PC-3 (cell line): ENCODE results near the gene SLC18A2. TPM values are rescaled to one million over a fixed set of nuclear protein-coding genes. Genes with fewer than 3 reads are reported as not detected.

Experiments used
- ATAC-seq: fragments of 200-7000 bp; cut with Tn5 transposase; 2 replicates; pipeline ENCODE4 v1.9.1; 2020; ENCODE audit warnings: mild to moderate bottlenecking, moderate library complexity
- BruUV-seq: library from RNA; stranded (reverse); fragments of 400-500 nt; replicated peaks from 2 replicates; lab custom pipeline; 2021; lab: Mats Ljungman, UMichigan
- CTCF ChIA-PET: fragments of 300-600 bp; sonication (Branson Sonifier 250); formaldehyde crosslinking; loops from one replicate; lab custom pipeline; 2022; ENCODE audit warnings: antibody characterized with exemption; lab: Charles Lee
- POLR2A ChIA-PET: fragments of 300-600 bp; sonication (Branson Sonifier 250); formaldehyde crosslinking; loops from one replicate; lab custom pipeline; 2022; ENCODE audit warnings: antibody characterized with exemption; ENCODE audit not compliant: unreplicated experiment; lab: Charles Lee
- DNase-seq: peaks from one replicate; pipeline ENCODE4 v3.0.0-alpha.2; 2015
- H2AFZ ChIP-seq: fragments of 300-600 bp; sonication (generic); 2 replicates; pipeline ENCODE4 v1.6.0; 2016; ENCODE audit warnings: antibody characterized with exemption, low read length
- H3F3A ChIP-seq: fragments of 300-600 bp; sonication (generic); one replicate; pipeline ENCODE4 v1.6.0; 2017; ENCODE audit warnings: antibody characterized with exemption, low read length, control low read depth, mild to moderate bottlenecking; ENCODE audit not compliant: unreplicated experiment
- H3K27ac ChIP-seq: fragments of 300-600 bp; sonication (generic); 2 replicates; pipeline ENCODE4 v1.5.1; 2016; ENCODE audit warnings: mild to moderate bottlenecking, low read length
- H3K27me3 ChIP-seq: fragments of 300-600 bp; sonication (generic); 2 replicates; pipeline ENCODE4 v1.6.1; 2016; ENCODE audit warnings: low read length, mixed read lengths
- H3K36me3 ChIP-seq: fragments of 300-600 bp; sonication (generic); 2 replicates; pipeline ENCODE4 v1.6.1; 2016; ENCODE audit warnings: low read depth, mixed run types, low read length, mixed read lengths
- H3K4me1 ChIP-seq: fragments of 300-600 bp; sonication (generic); 2 replicates; pipeline ENCODE4 v1.5.1; 2016; ENCODE audit warnings: low read length; ENCODE audit not compliant: insufficient read depth
- H3K4me2 ChIP-seq: fragments of 300-600 bp; sonication (generic); 2 replicates; pipeline ENCODE4 v1.6.0; 2016; ENCODE audit warnings: low read length
- H3K4me3 ChIP-seq: fragments of 300-600 bp; sonication (generic); 2 replicates; pipeline ENCODE4 v1.5.1; 2016; ENCODE audit warnings: mild to moderate bottlenecking, low read length, mixed read lengths
- H3K79me2 ChIP-seq: fragments of 300-600 bp; sonication (generic); 2 replicates; pipeline ENCODE4 v1.6.1; 2017; ENCODE audit warnings: low read length, mixed read lengths
- H3K9ac ChIP-seq: fragments of 300-600 bp; sonication (generic); 2 replicates; pipeline ENCODE4 v1.6.0; 2016; ENCODE audit warnings: mild to moderate bottlenecking, low read length
- H3K9me2 ChIP-seq: fragments of 300-600 bp; sonication (generic); replicated peaks from 2 replicates; pipeline ENCODE4 v1.6.1; 2016; ENCODE audit warnings: mixed run types, low read length, mixed read lengths
- H3K9me3 ChIP-seq: fragments of 300-600 bp; sonication (generic); 2 replicates; pipeline ENCODE4 v1.6.1; 2016; ENCODE audit warnings: low read length, mixed read lengths
- H4K20me1 ChIP-seq: fragments of 300-600 bp; sonication (generic); 2 replicates; pipeline ENCODE4 v1.6.1; 2016; ENCODE audit warnings: low read length, mixed read lengths
- CTCF ChIP-seq: fragments of 300-600 bp; sonication (generic); conservative IDR thresholded peaks from 2 replicates; pipeline ENCODE4 v1.5.1; 2017; ENCODE audit warnings: antibody characterized with exemption, low read depth, mild to moderate bottlenecking, low read length
- EZH2 ChIP-seq: fragments of 300-600 bp; sonication (generic); IDR thresholded peaks from one replicate; pipeline ENCODE4 v1.6.1; 2017; ENCODE audit warnings: antibody characterized with exemption, mild to moderate bottlenecking, low read length; ENCODE audit not compliant: unreplicated experiment
- EZH2phosphoT487 ChIP-seq: fragments of 300-600 bp; sonication (generic); IDR thresholded peaks from 2 replicates; pipeline ENCODE4 v1.6.1; 2018; ENCODE audit warnings: mild to moderate bottlenecking, antibody characterized with exemption, low read length, borderline replicate concordance
- intact Hi-C: fragments of 100-400 bp; cut with micrococcal nuclease; formaldehyde crosslinking; loops from 2 replicates; pipeline ENCODE4 v1.9.0; 2023
- total RNA-seq: library from RNA; depleted of rRNA; stranded (reverse); fragments of >200 nt; gene quantifications from 2 replicates; pipeline ENCODE4 v1.2.3, GENCODE V29; 2014

SLC18A2 gene
- total RNA-seq, 1 experiment from 2014 or later = not detected

- BruUV-seq = no TSS peak
- H3K9me2 ChIP-seq = no peaks in the 10 kb centered on the region
- H3K27ac ChIP-seq = no peak overlapping the region
- ChIA-PET CTCF (no interaction called here), POLR2A (no interaction called here)
- no peak overlapping the region for H3K4me3 ChIP-seq
- no peak for ATAC-seq
- H3F3A ChIP-seq = no peaks in the 10 kb centered on the region
- no peak overlapping the region for H3K9ac ChIP-seq
- H3K4me1 ChIP-seq = no peaks in the 10 kb centered on the region
- DNase-seq = no peak
- H4K20me1 ChIP-seq = no peaks in the 10 kb centered on the region
- H3K79me2 ChIP-seq = 0 out of 2 replicates have a peak, but pooled peaks cover 3% of the 10 kb centered on the region
- H3K36me3 ChIP-seq = no peaks in the 10 kb centered on the region
- no peak overlapping the region for H3K4me2 ChIP-seq
- TF ChIP-seq CTCF (no peak), EZH2 (no peak), EZH2phosphoT487 (no peak)
- intact Hi-C loops = no loop called here
- no peaks in the 10 kb centered on the region for H3K27me3 ChIP-seq
- H2AFZ ChIP-seq = no peak overlapping the region
- no peaks in the 10 kb centered on the region for H3K9me3 ChIP-seq
These were observed 53.2 kb downstream of the SLC18A2 start for GRCh38 chr10:117294039-117294645.

- Histone ChIP-seq H3F3A (no peaks in the 10 kb centered on the region), H3K9me2 (no peaks in the 10 kb centered on the region), H3K27ac (no peak overlapping the region), H3K9ac (no peak overlapping the region), H3K4me1 (no peaks in the 10 kb centered on the region), H3K36me3 (no peaks in the 10 kb centered on the region), H2AFZ (no peak overlapping the region), H4K20me1 (no peaks in the 10 kb centered on the region), H3K4me2 (no peak overlapping the region), H3K79me2 (0 out of 2 replicates have a peak, but pooled peaks cover 3% of the 10 kb centered on the region), H3K4me3 (no peak overlapping the region), H3K27me3 (no peaks in the 10 kb centered on the region), H3K9me3 (no peaks in the 10 kb centered on the region)
- TF ChIP-seq CTCF = no peak
- no peak for TF ChIP-seq EZH2phosphoT487
- TF ChIP-seq EZH2 = no peak
- BruUV-seq = no TSS peak
- ChIA-PET CTCF (no interaction called here), POLR2A (no interaction called here)
- ATAC-seq = no peak
- intact Hi-C loops = no loop called here
- DNase-seq = no peak
These were observed 53.8 kb downstream of the SLC18A2 start for GRCh38 chr10:117294735-117295134.

- no peaks in the 10 kb centered on the region for H3K27me3 ChIP-seq
- H3K4me2 ChIP-seq = no peak overlapping the region
- H3K9ac ChIP-seq = no peak overlapping the region
- CTCF ChIA-PET = no interaction called here
- no peaks in the 10 kb centered on the region for H3K4me1 ChIP-seq
- H4K20me1 ChIP-seq = no peaks in the 10 kb centered on the region
- ATAC-seq (no peak), DNase-seq (no peak)
- H3K9me3 ChIP-seq = no peaks in the 10 kb centered on the region
- no TSS peak for BruUV-seq
- H3K36me3 ChIP-seq = no peaks in the 10 kb centered on the region
- no peak overlapping the region for H3K4me3 ChIP-seq
- H3K9me2 ChIP-seq = no peaks in the 10 kb centered on the region
- TF ChIP-seq EZH2phosphoT487 (no peak), CTCF (no peak), EZH2 (no peak)
- POLR2A ChIA-PET = no interaction called here
- H3K79me2 ChIP-seq = 0 out of 2 replicates have a peak, but pooled peaks cover 3% of the 10 kb centered on the region
- H3K27ac ChIP-seq = no peak overlapping the region
- intact Hi-C loops = no loop called here
- H3F3A ChIP-seq = no peaks in the 10 kb centered on the region
- H2AFZ ChIP-seq = no peak overlapping the region
These were observed 57.3 kb downstream of the SLC18A2 start for GRCh38 chr10:117298219-117298618.
